HG03575 (cell line): ENCODE data around the gene ELN.
"Not testable (repeated sequence)": the region's sequence is repeated elsewhere in the genome, so short reads cannot be mapped to it uniquely, and the experiment has no call there.

Source experiments
- ATAC-seq: cut with Tn5 transposase; IDR thresholded peaks from one replicate; pipeline ENCODE4 v1.9.1; 2021; ENCODE audit not compliant: unreplicated experiment, insufficient number of reproducible peaks, low FRiP score; ENCODE audit errors: extremely low read depth

ELN gene

GRCh38 chr7:74027683-74028320, at the start of gene ELN:
TSS of gene ELN (plus strand) at chr7:74028173. CDS start at chr7:74028188, 15 bp downstream.
- no peak for ATAC-seq

GRCh38 chr7:73978661-73979563, 49.1 kb upstream of the ELN start:
- ATAC-seq, result no peak

GRCh38 chr7:73979656-73980055, 48.3 kb upstream of the ELN start:
- ATAC-seq, result not testable (repeated sequence)

- ATAC-seq, result no peak
Observed at GRCh38 chr7:73980206-73980605, 47.8 kb upstream of the ELN start.

GRCh38 chr7:73981933-73982332, 46.0 kb upstream of the ELN start:
- ATAC-seq, result no peak

- ATAC-seq, result no peak
Observed at GRCh38 chr7:73983437-73984164, 44.4 kb upstream of the ELN start.

GRCh38 chr7:73984481-73985205, 43.3 kb upstream of the ELN start:
- ATAC-seq, result no peak

- no peak for ATAC-seq
Observed at GRCh38 chr7:73985737-73986141, 42.2 kb upstream of the ELN start.

- ATAC-seq, result no peak
Observed at GRCh38 chr7:73986158-73986631, 41.8 kb upstream of the ELN start.

- no peak for ATAC-seq
Observed at GRCh38 chr7:73987298-73987697, 40.7 kb upstream of the ELN start.

- ATAC-seq, result no peak
Observed at GRCh38 chr7:73988197-73988596, 39.8 kb upstream of the ELN start.

GRCh38 chr7:73991522-73992100, 36.4 kb upstream of the ELN start:
- no peak for ATAC-seq

- no peak for ATAC-seq
Observed at GRCh38 chr7:73992101-73992562, 35.8 kb upstream of the ELN start.

GRCh38 chr7:73994023-73994422, 34.0 kb upstream of the ELN start:
- no peak for ATAC-seq

GRCh38 chr7:73994761-73995160, 33.2 kb upstream of the ELN start:
- no peak for ATAC-seq

GRCh38 chr7:73995330-73995729, 32.6 kb upstream of the ELN start:
- no peak for ATAC-seq

- ATAC-seq, result no peak
Observed at GRCh38 chr7:73995821-73996511, 32.0 kb upstream of the ELN start.

- ATAC-seq, result no peak
Observed at GRCh38 chr7:73997056-73997455, 30.9 kb upstream of the ELN start.
